Sigmoid colon (tissue), 4 donors: Measurements from ENCODE around the gene PLIN4.

Experiments used
- CTCF ChIP-seq, 4 experiments: fragments of 450-650 bp in 3 of 4; fragments of 200-600 bp in 1 of 4; IDR thresholded peaks; one replicate each; pipeline ENCODE4 v1.5.1; 2016 to 2019; ENCODE audit warnings: antibody characterized with exemption in 4 of 4, mild to moderate bottlenecking in 3 of 4, moderate library complexity in 2 of 4
- EP300 ChIP-seq, 4 donors: sonication (generic); formaldehyde crosslinking; IDR thresholded peaks; one replicate each; pipeline ENCODE4 v1.6.1; 2017; ENCODE audit warnings: antibody characterized with exemption in 4 of 4
- POLR2A ChIP-seq, 2 donors: fragments of 450-650 bp; IDR thresholded peaks; one replicate each; pipeline ENCODE4 v1.6.1; 2016; ENCODE audit warnings: antibody characterized with exemption in 2 of 2, mild to moderate bottlenecking in 2 of 2, moderate library complexity in 2 of 2
- POLR2AphosphoS5 ChIP-seq, 4 donors: sonication (generic); formaldehyde crosslinking; IDR thresholded peaks; one replicate each; pipeline ENCODE4 v1.6.1; 2017; ENCODE audit warnings: antibody characterized with exemption in 4 of 4

- no peak for TF ChIP-seq CTCF (IDR thresholded peaks at IDR 0.05)
- TF ChIP-seq POLR2A (IDR thresholded peaks at IDR 0.05): no peak
- no peak for TF ChIP-seq EP300 (IDR thresholded peaks at IDR 0.05)
- TF ChIP-seq POLR2AphosphoS5 (IDR thresholded peaks at IDR 0.05): no peak
These were observed 39.1 kb upstream of the PLIN4 start for GRCh38 chr19:4557144-4557970.
